ENCODE results near the gene TGFB2. TPM values are rescaled to one million over a fixed set of nuclear protein-coding genes. Genes with fewer than 3 reads are reported as not detected.

Gene TGFB2
- polyA plus RNA-seq, 1 donor from 2014 or later, result 0.10 TPM

GRCh38 chr1:218303176-218303879, 41.8 kb upstream of the TGFB2 start:
- H3K4me2 ChIP-seq (ENCODE audit: low read length), result no peak overlapping the region
- no peaks in the 10 kb centered on the region for H3F3A ChIP-seq (ENCODE audit: insufficient read depth, low read length, poor library complexity, severe bottlenecking)
- no peak overlapping the region for H2AFZ ChIP-seq (ENCODE audit: low read depth, low read length)
- TF ChIP-seq REST (IDR thresholded peaks at IDR 0.05; ENCODE audit: borderline replicate concordance) (no peak), TAF1 (IDR thresholded peaks at IDR 0.05; ENCODE audit: low read depth) (no peak), SMC3 (conservative IDR thresholded peaks at IDR 0.05; ENCODE audit: poor library complexity) (no peak), EZH2 (IDR thresholded peaks at IDR 0.05; ENCODE audit: borderline replicate concordance, insufficient read depth, low read length, poor library complexity, severe bottlenecking) (no peak), EP300 (conservative IDR thresholded peaks at IDR 0.05; ENCODE audit: poor library complexity, severe bottlenecking) (no peak), RAD21 (conservative IDR thresholded peaks at IDR 0.05) (no peak), CTCF (IDR thresholded peaks at IDR 0.05; ENCODE audit: poor library complexity, severe bottlenecking) (no peak), MXI1 (conservative IDR thresholded peaks at IDR 0.05; ENCODE audit: poor library complexity, severe bottlenecking) (no peak), POLR2AphosphoS5 (IDR thresholded peaks at IDR 0.05) (no peak)
- no peaks in the 10 kb centered on the region for H4K20me1 ChIP-seq (ENCODE audit: insufficient read depth)
- H3K27me3 ChIP-seq (ENCODE audit: insufficient read depth, low read depth, low read length), result no peaks in the 10 kb centered on the region
- H3K4me3 ChIP-seq (ENCODE audit: low read length), result no peak overlapping the region
- no peak overlapping the region for H3K9ac ChIP-seq (ENCODE audit: low read length)
- peaks cover 3% of the 10 kb centered on the region for H3K36me3 ChIP-seq (ENCODE audit: insufficient read depth, low read length)
- no peaks in the 10 kb centered on the region for H3K9me3 ChIP-seq (ENCODE audit: low read length)
- no peaks in the 10 kb centered on the region for H3K9me2 ChIP-seq (ENCODE audit: insufficient read depth, low read length)
- no peak overlapping the region for H3K27ac ChIP-seq (ENCODE audit: low read length)
- no peaks in the 10 kb centered on the region for H3K79me2 ChIP-seq (replicated peaks; ENCODE audit: insufficient read depth, low read length)

- Histone ChIP-seq H3K4me3 (ENCODE audit: low read length) (no peak overlapping the region), H3K36me3 (ENCODE audit: insufficient read depth, low read length) (peaks cover 3% of the 10 kb centered on the region), H3K9me2 (ENCODE audit: insufficient read depth, low read length) (no peaks in the 10 kb centered on the region), H4K20me1 (ENCODE audit: insufficient read depth) (no peaks in the 10 kb centered on the region), H3K9ac (ENCODE audit: low read length) (no peak overlapping the region), H3K9me3 (ENCODE audit: low read length) (no peaks in the 10 kb centered on the region), H3K4me2 (ENCODE audit: low read length) (no peak overlapping the region), H3F3A (ENCODE audit: insufficient read depth, low read length, poor library complexity, severe bottlenecking) (no peaks in the 10 kb centered on the region), H3K27me3 (ENCODE audit: insufficient read depth, low read depth, low read length) (no peaks in the 10 kb centered on the region), H3K79me2 (replicated peaks; ENCODE audit: insufficient read depth, low read length) (no peaks in the 10 kb centered on the region), H2AFZ (ENCODE audit: low read depth, low read length) (no peak overlapping the region), H3K27ac (ENCODE audit: low read length) (no peak overlapping the region)
- TF ChIP-seq MXI1 (conservative IDR thresholded peaks at IDR 0.05; ENCODE audit: poor library complexity, severe bottlenecking) (no peak), POLR2AphosphoS5 (IDR thresholded peaks at IDR 0.05) (no peak), TAF1 (IDR thresholded peaks at IDR 0.05; ENCODE audit: low read depth) (no peak), EZH2 (IDR thresholded peaks at IDR 0.05; ENCODE audit: borderline replicate concordance, insufficient read depth, low read length, poor library complexity, severe bottlenecking) (no peak), REST (IDR thresholded peaks at IDR 0.05; ENCODE audit: borderline replicate concordance) (no peak), SMC3 (conservative IDR thresholded peaks at IDR 0.05; ENCODE audit: poor library complexity) (no peak), CTCF (IDR thresholded peaks at IDR 0.05; ENCODE audit: poor library complexity, severe bottlenecking) (no peak), EP300 (conservative IDR thresholded peaks at IDR 0.05; ENCODE audit: poor library complexity, severe bottlenecking) (no peak), RAD21 (conservative IDR thresholded peaks at IDR 0.05) (no peak)
Observed at GRCh38 chr1:218304281-218305039, 40.7 kb upstream of the TGFB2 start.

All from neural cell (in vitro differentiated cells).